Small intestine (tissue), 7 donors: Measurements from ENCODE around the gene KCTD3. TPM values are rescaled to one million over a fixed set of nuclear protein-coding genes. Genes with fewer than 3 reads are reported as not detected.

ENCODE experiments used
- DNase-seq, 2 donors: peaks; one replicate each; pipeline versions ENCODE4 v3.0.0 to v3.0.0-alpha.2; 2013
- FAIRE-seq: peaks from 2 replicates; lab custom pipeline; 2012; peaks lifted over from hg19 to GRCh38; lab: Jason Lieb, UNC
- H3K27ac ChIP-seq, 3 donors: one replicate each; pipeline ENCODE4 v1.5.1; 2013; ENCODE audit warnings: low read length in 2 of 3, mild to moderate bottlenecking in 2 of 3, control low read depth in 1 of 3, inconsistent platforms in 1 of 3, low read depth in 1 of 3, moderate library complexity in 1 of 3
- H3K27me3 ChIP-seq, 3 donors: one replicate each; pipeline ENCODE4 v1.6.1; 2013; ENCODE audit warnings: low read length in 3 of 3, inconsistent platforms in 1 of 3; ENCODE audit not compliant: control insufficient read depth in 3 of 3, insufficient read depth in 3 of 3
- H3K36me3 ChIP-seq, 3 donors: one replicate each; pipeline ENCODE4 v1.6.1; 2013; ENCODE audit warnings: low read length in 3 of 3, inconsistent platforms in 1 of 3, low read depth in 1 of 3, mild to moderate bottlenecking in 1 of 3, moderate library complexity in 1 of 3; ENCODE audit not compliant: control insufficient read depth in 3 of 3, insufficient read depth in 2 of 3
- H3K4me1 ChIP-seq, 3 donors: one replicate each; pipeline ENCODE4 v1.6.1; 2013; ENCODE audit warnings: low read length in 2 of 3, inconsistent platforms in 1 of 3, low read depth in 1 of 3, mild to moderate bottlenecking in 1 of 3, moderate library complexity in 1 of 3; ENCODE audit not compliant: control insufficient read depth in 3 of 3, insufficient read depth in 2 of 3
- H3K4me3 ChIP-seq, 3 donors: one replicate each; pipeline ENCODE4 v1.5.1; 2013; ENCODE audit warnings: low read length in 3 of 3, control low read depth in 1 of 3, inconsistent platforms in 1 of 3, low read depth in 1 of 3, mild to moderate bottlenecking in 1 of 3, moderate library complexity in 1 of 3
- H3K9me3 ChIP-seq, 2 donors: one replicate each; pipeline ENCODE4 v1.6.1; 2013; ENCODE audit warnings: low read depth in 1 of 2, low read length in 1 of 2; ENCODE audit not compliant: control insufficient read depth in 2 of 2, insufficient read depth in 1 of 2
- WGBS, 3 donors: extraction: QIAGEN DNeasy Blood & Tissue Kit; methylation state at CpG; one replicate each; pipeline ENCODE4 v1.1.7; 2013; 5-methylcytosine and 5-hydroxymethylcytosine counted together
- polyA plus RNA-seq, 4 donors: library from polyadenylated mRNA; stranded (reverse) in 3 of 4; unstranded in 1 of 4; fragments of 200-250 nt in 3 of 4; fragments of 120-200 nt in 1 of 4; gene quantifications; one replicate each; pipeline versions ENCODE4 v1.2.1 to v1.2.3, GENCODE V29; 2013
- donor health status: healthy with polysubstance abuse.
- donor health status: control.
- donor health status: control.
- donor health status: Bipolar disorder and iron deficiency.
- donor health status: healthy.

Gene KCTD3
- polyA plus RNA-seq, 4 donors, result 40.0 to 128 (median 60.2) TPM

- no peak for FAIRE-seq
- DNase-seq, result no peak
- no peak overlapping the region for H3K27ac ChIP-seq
- peaks cover 0 to 6% (median 0%) of the 10 kb centered on the region in 3 donors for H3K4me1 ChIP-seq
- no peaks in the 10 kb centered on the region for H3K27me3 ChIP-seq
- no peaks in the 10 kb centered on the region for H3K36me3 ChIP-seq
- H3K4me3 ChIP-seq, result no peak overlapping the region
- H3K9me3 ChIP-seq, result no peaks in the 10 kb centered on the region
Measured at GRCh38 chr1:215526846-215527151, 40.3 kb upstream of the KCTD3 start.

DNA sequence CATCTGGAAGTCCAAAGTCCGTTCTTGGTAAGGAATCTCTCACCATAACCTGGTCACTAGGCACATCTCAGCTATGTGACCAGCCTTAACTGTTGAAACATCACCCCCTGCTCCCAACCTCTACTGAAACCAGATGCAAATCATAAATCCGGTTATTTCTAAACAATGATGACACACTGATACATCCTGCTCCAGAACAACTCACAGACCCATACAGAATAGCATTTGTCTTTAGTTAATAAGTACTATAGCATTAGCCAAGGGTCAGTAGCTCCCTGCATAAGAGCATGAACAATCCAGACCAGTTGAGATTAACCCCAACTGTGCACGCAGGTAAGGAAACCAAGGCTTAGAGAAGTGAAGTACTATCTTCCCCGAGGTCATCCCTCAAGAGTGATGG, 38.0 kb upstream of the KCTD3 start:
- FAIRE-seq (no peak), DNase-seq (peak in 1 of 2 donors; percentile 14)
- 56 to 80% (median 70%) methylated on average over 4 of the region's 4 CpGs for WGBS, 3 donors

GRCh38 chr1:215529571-215529970, 37.5 kb upstream of the KCTD3 start:
- no peaks in the 10 kb centered on the region for H3K36me3 ChIP-seq
- H3K9me3 ChIP-seq, result peaks cover 0 to 10% of the 10 kb centered on the region in 2 donors
- FAIRE-seq (no peak), DNase-seq (no peak)
- 74 to 84% (median 79%) methylated on average over 2 of the region's 2 CpGs for WGBS, 3 donors
- no peaks in the 10 kb centered on the region for H3K27me3 ChIP-seq
- no peaks in the 10 kb centered on the region for H3K4me1 ChIP-seq
- no peak overlapping the region for H3K4me3 ChIP-seq
- H3K27ac ChIP-seq, result no peak overlapping the region

More for the DNA sequence above, 38.0 kb upstream of the KCTD3 start:
- Histone ChIP-seq H3K4me3 (no peak overlapping the region), H3K27ac (no peak overlapping the region), H3K4me1 (no peaks in the 10 kb centered on the region), H3K36me3 (no peaks in the 10 kb centered on the region), H3K27me3 (no peaks in the 10 kb centered on the region), H3K9me3 (peaks cover 0 to 10% of the 10 kb centered on the region in 2 donors)

GRCh38 chr1:215530401-215530984, 36.6 kb upstream of the KCTD3 start:
- H3K36me3 ChIP-seq, result no peaks in the 10 kb centered on the region
- FAIRE-seq (no peak), DNase-seq (no peak)
- no peak overlapping the region for H3K27ac ChIP-seq
- H3K9me3 ChIP-seq, result peaks cover 0 to 10% of the 10 kb centered on the region in 2 donors
- H3K4me1 ChIP-seq, result no peaks in the 10 kb centered on the region
- 82 to 92% (median 87%) methylated on average over 5 of the region's 5 CpGs for WGBS, 3 donors
- no peak overlapping the region for H3K4me3 ChIP-seq
- H3K27me3 ChIP-seq, result no peaks in the 10 kb centered on the region

- Histone ChIP-seq H3K27me3 (no peaks in the 10 kb centered on the region), H3K4me3 (no peak overlapping the region), H3K4me1 (peaks cover 0 to 5% (median 0%) of the 10 kb centered on the region in 3 donors), H3K9me3 (peaks cover 0 to 8% of the 10 kb centered on the region in 2 donors), H3K36me3 (no peaks in the 10 kb centered on the region), H3K27ac (no peak overlapping the region)
- DNase-seq (peak in 1 of 2 donors; percentile 25), FAIRE-seq (no peak)
- 51 to 60% (median 53%) methylated on average over 5 of the region's 5 CpGs for WGBS, 3 donors
Measured at GRCh38 chr1:215539803-215540570, 27.1 kb upstream of the KCTD3 start.

DNA sequence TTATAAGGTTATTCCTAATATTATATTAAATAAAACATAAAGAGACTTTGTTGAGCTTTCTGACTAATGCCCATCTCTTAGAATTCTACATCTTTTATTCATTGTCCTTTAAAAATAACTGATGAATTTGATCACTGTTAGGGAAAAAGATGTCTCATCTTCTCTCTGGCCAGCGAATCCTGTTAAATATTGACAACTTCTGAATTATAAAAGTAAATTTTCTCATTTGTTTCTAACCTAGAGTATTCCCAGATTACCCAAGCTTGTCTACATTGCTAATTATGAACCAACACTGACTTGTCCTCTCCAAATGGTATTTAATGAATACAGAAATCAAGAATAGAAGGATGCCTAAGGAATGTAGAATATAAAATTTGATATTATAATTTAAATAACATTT, 24.8 kb upstream of the KCTD3 start:
- Histone ChIP-seq H3K9me3 (peaks cover 0 to 8% of the 10 kb centered on the region in 2 donors), H3K36me3 (no peaks in the 10 kb centered on the region), H3K4me3 (no peak overlapping the region), H3K4me1 (peaks cover 0 to 5% (median 0%) of the 10 kb centered on the region in 3 donors), H3K27ac (peak overlapping the region in 1 of 3 donors; percentile 83), H3K27me3 (no peaks in the 10 kb centered on the region)
- 72 to 88% (median 76%) methylated on average over 1 of the region's 1 CpG for WGBS, 3 donors
- FAIRE-seq (no peak), DNase-seq (no peak)

GRCh38 chr1:215543191-215543606, 23.9 kb upstream of the KCTD3 start:
- Histone ChIP-seq H3K36me3 (no peaks in the 10 kb centered on the region), H3K9me3 (peaks cover 0 to 8% of the 10 kb centered on the region in 2 donors), H3K27ac (peak overlapping the region; percentile 1 to 83 (median 75)), H3K27me3 (no peaks in the 10 kb centered on the region), H3K4me3 (no peak overlapping the region), H3K4me1 (peaks cover 0 to 5% (median 0%) of the 10 kb centered on the region in 3 donors)
- DNase-seq, result peak; percentile 69 to 95
- WGBS, 3 donors, result 20 to 50% (median 38%) methylated on average over 2 of the region's 2 CpGs
- FAIRE-seq, result no peak

- no peaks in the 10 kb centered on the region for H3K27me3 ChIP-seq
- peaks cover 0 to 5% (median 0%) of the 10 kb centered on the region in 3 donors for H3K4me1 ChIP-seq
- peaks cover 0 to 8% of the 10 kb centered on the region in 2 donors for H3K9me3 ChIP-seq
- FAIRE-seq (no peak), DNase-seq (no peak)
- no peaks in the 10 kb centered on the region for H3K36me3 ChIP-seq
- 89 to 98% (median 96%) methylated on average over 2 of the region's 2 CpGs for WGBS, 3 donors
- H3K4me3 ChIP-seq, result no peak overlapping the region
- peak overlapping the region in 1 of 3 donors; percentile 5 for H3K27ac ChIP-seq
Measured at GRCh38 chr1:215543806-215544205, 23.3 kb upstream of the KCTD3 start.
